IPS DF 19.7 (cell line): ENCODE measurements around the gene CYFIP1.

ENCODE experiments used
- DNase-seq: peaks from one replicate; pipeline ENCODE4 v3.0.0-alpha.2; 2013; ENCODE audit warnings: low read depth, low spot score

The CYFIP1 gene

GRCh38 chr15:22890296-22890695 lies 89.9 kb downstream of the CYFIP1 start:
- no peak for DNase-seq

- DNase-seq: no peak
Measured at GRCh38 chr15:22889146-22889818, 90.9 kb downstream of the CYFIP1 start.

GRCh38 chr15:22888120-22888859 lies 91.9 kb downstream of the CYFIP1 start:
- DNase-seq: no peak

- no peak for DNase-seq
Measured at GRCh38 chr15:22887157-22887951, 92.8 kb downstream of the CYFIP1 start.

- DNase-seq: no peak
Measured at GRCh38 chr15:22885120-22885519, 95.0 kb downstream of the CYFIP1 start.

- no peak for DNase-seq
Measured at GRCh38 chr15:22884344-22884743, 95.8 kb downstream of the CYFIP1 start.

GRCh38 chr15:22883196-22883595 lies 97.0 kb downstream of the CYFIP1 start:
- no peak for DNase-seq

GRCh38 chr15:22881739-22882440 lies 98.3 kb downstream of the CYFIP1 start:
- DNase-seq: no peak

- no peak for DNase-seq
Measured at GRCh38 chr15:22880981-22881738, 99.0 kb downstream of the CYFIP1 start.

- no peak for DNase-seq
Measured at GRCh38 chr15:22880068-22880980, 99.8 kb downstream of the CYFIP1 start.

GRCh38 chr15:22878103-22878502 lies 102.1 kb downstream of the CYFIP1 start:
- no peak for DNase-seq

GRCh38 chr15:22877607-22878006 lies 102.6 kb downstream of the CYFIP1 start:
- DNase-seq: no peak

GRCh38 chr15:22877117-22877516 lies 103.1 kb downstream of the CYFIP1 start:
- DNase-seq: no peak

GRCh38 chr15:22874966-22875365 lies 105.2 kb downstream of the CYFIP1 start:
- DNase-seq: no peak

- no peak for DNase-seq
Measured at GRCh38 chr15:22874256-22874655, 105.9 kb downstream of the CYFIP1 start.

GRCh38 chr15:22873841-22874240 lies 106.3 kb downstream of the CYFIP1 start:
- DNase-seq: no peak

GRCh38 chr15:22872936-22873701 lies 107.0 kb downstream of the CYFIP1 start:
- peak; percentile 56 for DNase-seq

GRCh38 chr15:22871481-22872086 lies 108.6 kb downstream of the CYFIP1 start:
- no peak for DNase-seq

- DNase-seq: no peak
Measured at GRCh38 chr15:22870865-22871264, 109.3 kb downstream of the CYFIP1 start.
